ENCODE measurements around the gene RFNG.

Gene RFNG

DNA sequence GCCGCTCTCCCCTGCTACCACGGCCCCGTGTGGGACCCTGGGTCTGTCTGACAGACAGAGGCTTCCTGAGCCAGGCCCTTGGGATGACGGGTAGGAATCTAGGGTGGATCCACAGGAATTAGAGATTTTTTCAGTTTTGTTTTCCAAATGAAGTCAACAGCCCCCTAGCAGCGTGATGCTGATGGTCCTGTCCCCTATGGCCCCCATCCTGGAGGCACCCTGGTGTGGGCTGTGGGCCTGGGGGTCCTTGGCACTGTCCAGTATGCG is 44.5 kb downstream of the RFNG start:
- no peaks in the 10 kb centered on the region for H3K27me3 ChIP-seq (ENCODE audit: insufficient read depth, poor library complexity, severe bottlenecking)
- no peak overlapping the region for H3K4me3 ChIP-seq (replicated peaks; ENCODE audit: insufficient read depth, low read length)
- DNase-seq (ENCODE audit: low read depth in 1 of 2, low spot score in 1 of 2) = no peak
- no peak for TF ChIP-seq POLR2AphosphoS5 (IDR thresholded peaks at IDR 0.05; ENCODE audit: low read depth)
- TF ChIP-seq, protein P1, sequence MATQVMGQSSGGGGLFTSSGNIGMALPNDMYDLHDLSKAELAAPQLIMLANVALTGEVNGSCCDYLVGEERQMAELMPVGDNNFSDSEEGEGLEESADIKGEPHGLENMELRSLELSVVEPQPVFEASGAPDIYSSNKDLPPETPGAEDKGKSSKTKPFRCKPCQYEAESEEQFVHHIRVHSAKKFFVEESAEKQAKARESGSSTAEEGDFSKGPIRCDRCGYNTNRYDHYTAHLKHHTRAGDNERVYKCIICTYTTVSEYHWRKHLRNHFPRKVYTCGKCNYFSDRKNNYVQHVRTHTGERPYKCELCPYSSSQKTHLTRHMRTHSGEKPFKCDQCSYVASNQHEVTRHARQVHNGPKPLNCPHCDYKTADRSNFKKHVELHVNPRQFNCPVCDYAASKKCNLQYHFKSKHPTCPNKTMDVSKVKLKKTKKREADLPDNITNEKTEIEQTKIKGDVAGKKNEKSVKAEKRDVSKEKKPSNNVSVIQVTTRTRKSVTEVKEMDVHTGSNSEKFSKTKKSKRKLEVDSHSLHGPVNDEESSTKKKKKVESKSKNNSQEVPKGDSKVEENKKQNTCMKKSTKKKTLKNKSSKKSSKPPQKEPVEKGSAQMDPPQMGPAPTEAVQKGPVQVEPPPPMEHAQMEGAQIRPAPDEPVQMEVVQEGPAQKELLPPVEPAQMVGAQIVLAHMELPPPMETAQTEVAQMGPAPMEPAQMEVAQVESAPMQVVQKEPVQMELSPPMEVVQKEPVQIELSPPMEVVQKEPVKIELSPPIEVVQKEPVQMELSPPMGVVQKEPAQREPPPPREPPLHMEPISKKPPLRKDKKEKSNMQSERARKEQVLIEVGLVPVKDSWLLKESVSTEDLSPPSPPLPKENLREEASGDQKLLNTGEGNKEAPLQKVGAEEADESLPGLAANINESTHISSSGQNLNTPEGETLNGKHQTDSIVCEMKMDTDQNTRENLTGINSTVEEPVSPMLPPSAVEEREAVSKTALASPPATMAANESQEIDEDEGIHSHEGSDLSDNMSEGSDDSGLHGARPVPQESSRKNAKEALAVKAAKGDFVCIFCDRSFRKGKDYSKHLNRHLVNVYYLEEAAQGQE (IDR thresholded peaks at IDR 0.05; ENCODE audit: insufficient replicate concordance, low read depth) = no peak
- no peak overlapping the region for H3K27ac ChIP-seq (replicated peaks)

DNA sequence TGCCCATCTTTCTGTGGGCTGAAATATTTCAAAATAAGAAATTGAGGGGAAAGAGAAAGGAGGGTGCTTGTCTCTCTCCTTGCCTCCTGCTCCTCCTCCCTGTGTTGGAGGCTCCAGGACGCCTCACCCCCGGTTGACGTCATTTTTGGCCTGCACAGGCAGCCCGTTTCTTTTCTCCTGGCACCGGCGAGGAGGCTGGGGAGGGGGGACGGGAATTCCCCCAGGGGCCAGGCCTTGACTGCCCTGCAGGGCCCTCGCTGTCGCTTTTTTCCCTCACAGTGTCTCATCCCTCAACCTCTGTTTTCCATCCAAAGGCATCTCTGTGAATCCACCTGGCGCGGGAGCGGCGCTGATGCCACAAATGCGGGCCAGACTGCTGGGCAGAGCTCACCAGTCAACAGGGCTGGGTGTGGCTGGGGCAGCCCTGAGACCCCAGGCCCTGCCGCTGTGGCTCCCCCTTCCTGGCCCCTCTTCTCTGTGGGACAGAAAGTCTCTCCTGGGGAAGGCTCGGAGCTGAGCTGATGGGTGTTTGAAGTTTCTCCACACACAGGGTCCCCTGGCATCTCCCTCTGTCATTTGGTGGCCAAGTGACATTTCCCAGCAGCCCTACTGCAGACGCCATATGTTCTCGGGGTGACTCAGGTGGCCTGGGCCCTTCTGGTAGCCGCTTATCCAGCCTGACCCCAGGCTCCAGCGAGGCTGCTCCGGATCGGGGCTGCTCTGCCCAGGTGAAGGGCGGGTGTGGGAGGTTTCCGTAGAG is 45.0 kb downstream of the RFNG start:
- no peak for TF ChIP-seq GABPA (IDR thresholded peaks at IDR 0.05; ENCODE audit: low read depth)
- no peak for TF ChIP-seq POLR2AphosphoS5 (IDR thresholded peaks at IDR 0.05; ENCODE audit: low read depth)
- TF ChIP-seq, protein P2, sequence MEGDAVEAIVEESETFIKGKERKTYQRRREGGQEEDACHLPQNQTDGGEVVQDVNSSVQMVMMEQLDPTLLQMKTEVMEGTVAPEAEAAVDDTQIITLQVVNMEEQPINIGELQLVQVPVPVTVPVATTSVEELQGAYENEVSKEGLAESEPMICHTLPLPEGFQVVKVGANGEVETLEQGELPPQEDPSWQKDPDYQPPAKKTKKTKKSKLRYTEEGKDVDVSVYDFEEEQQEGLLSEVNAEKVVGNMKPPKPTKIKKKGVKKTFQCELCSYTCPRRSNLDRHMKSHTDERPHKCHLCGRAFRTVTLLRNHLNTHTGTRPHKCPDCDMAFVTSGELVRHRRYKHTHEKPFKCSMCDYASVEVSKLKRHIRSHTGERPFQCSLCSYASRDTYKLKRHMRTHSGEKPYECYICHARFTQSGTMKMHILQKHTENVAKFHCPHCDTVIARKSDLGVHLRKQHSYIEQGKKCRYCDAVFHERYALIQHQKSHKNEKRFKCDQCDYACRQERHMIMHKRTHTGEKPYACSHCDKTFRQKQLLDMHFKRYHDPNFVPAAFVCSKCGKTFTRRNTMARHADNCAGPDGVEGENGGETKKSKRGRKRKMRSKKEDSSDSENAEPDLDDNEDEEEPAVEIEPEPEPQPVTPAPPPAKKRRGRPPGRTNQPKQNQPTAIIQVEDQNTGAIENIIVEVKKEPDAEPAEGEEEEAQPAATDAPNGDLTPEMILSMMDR (IDR thresholded peaks at IDR 0.05; ENCODE audit: insufficient read depth, low read length) = no peak
- TF ChIP-seq, protein P1 (IDR thresholded peaks at IDR 0.05; ENCODE audit: insufficient replicate concordance, low read depth) = no peak
- TF ChIP-seq SPI1 (IDR thresholded peaks at IDR 0.05; ENCODE audit: borderline replicate concordance, low read depth) = no peak
- DNase-seq (ENCODE audit: low read depth in 1 of 2, low spot score in 1 of 2) = no peak
- no peak overlapping the region for H3K27ac ChIP-seq (replicated peaks)

DNA sequence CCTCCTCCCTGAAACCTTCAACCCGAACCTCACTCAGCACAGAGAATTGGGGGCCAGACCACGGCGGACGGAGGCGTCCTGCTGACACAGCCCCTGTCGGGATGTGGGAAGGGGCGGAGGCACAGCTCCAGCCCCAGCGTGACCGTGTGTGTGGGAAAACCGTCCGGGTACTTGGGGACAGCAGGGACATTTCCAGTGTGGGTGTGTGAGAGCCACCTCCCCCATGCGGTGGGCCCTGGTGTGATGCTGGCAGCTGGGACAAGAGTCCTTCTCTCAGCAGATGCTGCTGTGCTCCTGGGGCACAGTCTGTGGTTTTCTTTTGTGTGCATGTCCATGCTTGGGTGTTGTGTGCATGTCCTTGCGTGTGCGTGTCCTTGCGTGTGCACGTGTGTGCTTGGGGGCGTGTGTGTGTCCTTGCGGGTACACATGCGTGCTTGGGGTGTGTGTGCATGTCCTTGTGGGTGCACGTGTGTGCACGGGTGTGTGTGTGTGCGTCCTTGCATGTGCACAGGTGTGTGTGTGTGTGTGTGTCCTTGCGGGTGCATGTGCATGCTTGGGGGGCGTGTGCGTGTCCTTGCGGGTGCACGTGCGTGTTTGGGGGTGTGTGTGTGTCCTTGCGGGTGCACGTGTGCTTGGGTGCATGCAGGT is 45.8 kb downstream of the RFNG start:
- TF ChIP-seq SPI1 (IDR thresholded peaks at IDR 0.05; ENCODE audit: borderline replicate concordance, low read depth) = no peak
- no peak for TF ChIP-seq POLR2AphosphoS5 (IDR thresholded peaks at IDR 0.05; ENCODE audit: low read depth)
- TF ChIP-seq, protein P1 (IDR thresholded peaks at IDR 0.05; ENCODE audit: insufficient replicate concordance, low read depth) = no peak
- TF ChIP-seq, protein P2 (IDR thresholded peaks at IDR 0.05; ENCODE audit: insufficient read depth, low read length) = no peak
- TF ChIP-seq GABPA (IDR thresholded peaks at IDR 0.05; ENCODE audit: low read depth) = no peak
- no peak overlapping the region for H3K27ac ChIP-seq (replicated peaks)
- H3K4me3 ChIP-seq (replicated peaks; ENCODE audit: insufficient read depth, low read length) = no peak overlapping the region
- H3K27me3 ChIP-seq (ENCODE audit: insufficient read depth, poor library complexity, severe bottlenecking) = no peaks in the 10 kb centered on the region
- DNase-seq (ENCODE audit: low read depth in 1 of 2, low spot score in 1 of 2) = no peak

More for the DNA sequence above, 45.0 kb downstream of the RFNG start:
- no peak overlapping the region for H3K4me3 ChIP-seq (replicated peaks; ENCODE audit: insufficient read depth, low read length)
- no peaks in the 10 kb centered on the region for H3K27me3 ChIP-seq (ENCODE audit: insufficient read depth, poor library complexity, severe bottlenecking)
